Nephron (organoid): Measurements from ENCODE around the gene ITPR1.

ENCODE experiments used
- H3K27ac Mint-ChIP-seq, 3 experiments: 2 replicates each; pipeline ENCODE4 v1.8.0; 2020; ENCODE audit warnings: mixed read lengths in 3 of 3, mild to moderate bottlenecking in 2 of 3, moderate library complexity in 1 of 3
- H3K27me3 Mint-ChIP-seq: 2 replicates; pipeline ENCODE4 v1.8.0; 2021; ENCODE audit warnings: low read depth, mild to moderate bottlenecking, moderate library complexity, mixed read lengths
- H3K36me3 Mint-ChIP-seq: 2 replicates; pipeline ENCODE4 v1.8.0; 2020; ENCODE audit warnings: low read depth, mixed read lengths
- H3K4me1 Mint-ChIP-seq: 2 replicates; pipeline ENCODE4 v1.8.0; 2020; ENCODE audit warnings: mixed read lengths
- H3K4me3 Mint-ChIP-seq, 3 experiments: 2 replicates each; pipeline ENCODE4 v1.8.0; 2020; ENCODE audit warnings: mild to moderate bottlenecking in 3 of 3, mixed read lengths in 3 of 3, moderate library complexity in 2 of 3
- H3K9me3 Mint-ChIP-seq: 2 replicates; pipeline ENCODE4 v1.8.0; 2020; ENCODE audit warnings: mixed read lengths
- CTCF ChIP-seq, 3 experiments: fragments of 200-600 bp; sonication (generic); IDR thresholded peaks; one replicate each; pipeline ENCODE4 v1.5.0; 2021; ENCODE audit warnings: antibody characterized with exemption in 3 of 3; ENCODE audit not compliant: unreplicated experiment in 3 of 3

Gene ITPR1

GRCh38 chr3:4754180-4755086 is 261.3 kb downstream of the ITPR1 start:
- TF ChIP-seq CTCF (IDR thresholded peaks at IDR 0.05; ENCODE audit: unreplicated experiment in 3 of 3) = no peak
- Mint-ChIP-seq H3K4me1 (peaks cover 33% of the 10 kb centered on the region), H3K27me3 (no peaks in the 10 kb centered on the region), H3K4me3 (no peak overlapping the region), H3K9me3 (no peaks in the 10 kb centered on the region), H3K27ac (peak overlapping the region; percentile 51 to 97 (median 91)), H3K36me3 (peaks cover 57% of the 10 kb centered on the region)

GRCh38 chr3:4755566-4755965 is 262.4 kb downstream of the ITPR1 start:
- Mint-ChIP-seq H3K27me3 (no peaks in the 10 kb centered on the region), H3K4me1 (peaks cover 29% of the 10 kb centered on the region), H3K27ac (peak overlapping the region in 2 of 3 experiments; percentile 69 to 91), H3K4me3 (no peak overlapping the region), H3K36me3 (peaks cover 64% of the 10 kb centered on the region), H3K9me3 (no peaks in the 10 kb centered on the region)
- no peak for TF ChIP-seq CTCF (IDR thresholded peaks at IDR 0.05; ENCODE audit: unreplicated experiment in 3 of 3)

GRCh38 chr3:4756057-4756775 is 263.1 kb downstream of the ITPR1 start:
- peaks cover 22% of the 10 kb centered on the region for H3K4me1 Mint-ChIP-seq
- peak overlapping the region; percentile 69 to 91 (median 87) for H3K27ac Mint-ChIP-seq
- TF ChIP-seq CTCF (IDR thresholded peaks at IDR 0.05; ENCODE audit: unreplicated experiment in 3 of 3) = no peak
- H3K4me3 Mint-ChIP-seq = no peak overlapping the region
- no peaks in the 10 kb centered on the region for H3K27me3 Mint-ChIP-seq
- peaks cover 3% of the 10 kb centered on the region for H3K9me3 Mint-ChIP-seq
- peaks cover 67% of the 10 kb centered on the region for H3K36me3 Mint-ChIP-seq

GRCh38 chr3:4756855-4757574 is 263.9 kb downstream of the ITPR1 start:
- Mint-ChIP-seq H3K36me3 (peaks cover 75% of the 10 kb centered on the region), H3K4me1 (peaks cover 14% of the 10 kb centered on the region), H3K4me3 (no peak overlapping the region), H3K9me3 (peaks cover 3% of the 10 kb centered on the region), H3K27ac (peak overlapping the region; percentile 69 to 91 (median 87)), H3K27me3 (no peaks in the 10 kb centered on the region)
- no peak for TF ChIP-seq CTCF (IDR thresholded peaks at IDR 0.05; ENCODE audit: unreplicated experiment in 3 of 3)

- Mint-ChIP-seq H3K27ac (peak overlapping the region; percentile 69 to 91 (median 87)), H3K36me3 (peaks cover 79% of the 10 kb centered on the region), H3K27me3 (no peaks in the 10 kb centered on the region), H3K4me3 (no peak overlapping the region), H3K9me3 (peaks cover 3% of the 10 kb centered on the region), H3K4me1 (peaks cover 8% of the 10 kb centered on the region)
- TF ChIP-seq CTCF (IDR thresholded peaks at IDR 0.05; ENCODE audit: unreplicated experiment in 3 of 3) = no peak
Measured at GRCh38 chr3:4757575-4758248, 264.6 kb downstream of the ITPR1 start.
